GM12892 (cell line): Measurements from ENCODE around the gene RAC3.

ENCODE experiments used
- DNase-seq: peaks from one replicate; pipeline ENCODE4 v3.0.0; 2011; ENCODE audit not compliant: insufficient read length
- FAIRE-seq: peaks from 2 replicates; lab custom pipeline; 2011; peaks lifted over from hg19 to GRCh38; lab: Jason Lieb, UNC
- POLR2A ChIP-seq: IDR thresholded peaks from 2 replicates; pipeline ENCODE4 v1.6.1; 2011; ENCODE audit warnings: low read depth, low read length, control low read depth
- POLR2AphosphoS5 ChIP-seq: IDR thresholded peaks from 2 replicates; pipeline ENCODE4 v1.6.1; 2011; ENCODE audit warnings: low read depth, low read length, control low read depth
- TAF1 ChIP-seq: IDR thresholded peaks from 2 replicates; pipeline ENCODE4 v1.6.1; 2011; ENCODE audit warnings: low read depth, mild to moderate bottlenecking, control low read depth, low read length, borderline replicate concordance

RAC3 gene

GRCh38 chr17:81993729-81994592, 37.5 kb upstream of the RAC3 start:
- TF ChIP-seq POLR2A (no peak), POLR2AphosphoS5 (no peak), TAF1 (no peak)
- FAIRE-seq: no peak

GRCh38 chr17:81994593-81995462, 36.6 kb upstream of the RAC3 start:
- FAIRE-seq: no peak
- TF ChIP-seq TAF1 (no peak), POLR2AphosphoS5 (no peak), POLR2A (no peak)
- no peak for DNase-seq

More at GRCh38 chr17:81993729-81994592, 37.5 kb upstream of the RAC3 start:
- no peak for DNase-seq

GRCh38 chr17:81995463-81996231, 35.8 kb upstream of the RAC3 start:
- no peak for TF ChIP-seq TAF1
- TF ChIP-seq POLR2A: no peak
- no peak for TF ChIP-seq POLR2AphosphoS5
- FAIRE-seq (no peak), DNase-seq (no peak)

GRCh38 chr17:81996232-81996756, 35.2 kb upstream of the RAC3 start:
- FAIRE-seq (no peak), DNase-seq (no peak)
- TF ChIP-seq TAF1 (no peak), POLR2A (no peak), POLR2AphosphoS5 (no peak)

- DNase-seq (no peak), FAIRE-seq (no peak)
- TF ChIP-seq TAF1: no peak
Observed at GRCh38 chr17:81996757-81997441, 34.6 kb upstream of the RAC3 start.

- DNase-seq (no peak), FAIRE-seq (no peak)
- no peak for TF ChIP-seq TAF1
- no peak for TF ChIP-seq POLR2AphosphoS5
- no peak for TF ChIP-seq POLR2A
Observed at GRCh38 chr17:81998212-81998611, 33.3 kb upstream of the RAC3 start.

- DNase-seq: no peak
- FAIRE-seq: no peak
- TF ChIP-seq TAF1: no peak
- no peak for TF ChIP-seq POLR2A
- TF ChIP-seq POLR2AphosphoS5: no peak
Observed at GRCh38 chr17:81998691-81999438, 32.6 kb upstream of the RAC3 start.

- no peak for DNase-seq
- TF ChIP-seq TAF1: no peak
- TF ChIP-seq POLR2AphosphoS5: no peak
- TF ChIP-seq POLR2A: no peak
- no peak for FAIRE-seq
Observed at GRCh38 chr17:81999587-81999975, 31.9 kb upstream of the RAC3 start.

- no peak for FAIRE-seq
- TF ChIP-seq POLR2A: no peak
- TF ChIP-seq TAF1: no peak
- TF ChIP-seq POLR2AphosphoS5: no peak
- DNase-seq: no peak
Observed at GRCh38 chr17:81999976-82000802, 31.3 kb upstream of the RAC3 start.
